Cerebellar cortex (tissue), 1 donor: ENCODE measurements around the gene EYS.
"Not testable (repeated sequence)": the region's sequence is repeated elsewhere in the genome, so short reads cannot be mapped to it uniquely, and the experiment has no call there.

Source experiments
- DNase-seq: peaks from one replicate; pipeline ENCODE4 v3.0.0-alpha.2; 2015; ENCODE audit warnings: low spot score

The EYS gene

DNA sequence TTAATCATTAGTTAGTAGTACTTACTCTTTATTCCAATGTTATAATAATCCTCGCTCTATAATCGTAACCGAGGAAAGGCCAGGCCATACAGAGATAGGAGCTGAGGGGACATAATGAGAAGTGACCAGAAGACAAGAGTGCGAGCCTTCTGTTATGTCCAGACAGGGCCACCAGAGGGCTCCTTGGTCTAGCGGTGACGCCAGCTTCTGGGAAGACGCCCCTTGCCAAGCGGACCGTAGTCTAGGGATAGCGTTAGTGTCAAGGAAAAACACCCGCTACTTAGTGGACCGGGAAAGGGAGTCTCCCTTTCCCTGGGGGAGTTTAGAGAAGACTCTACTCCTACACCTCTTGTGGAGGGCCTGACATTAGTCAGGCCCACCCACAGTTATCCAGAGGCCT is 1237.6 kb downstream of the EYS start:
- DNase-seq: not testable (repeated sequence)

DNA sequence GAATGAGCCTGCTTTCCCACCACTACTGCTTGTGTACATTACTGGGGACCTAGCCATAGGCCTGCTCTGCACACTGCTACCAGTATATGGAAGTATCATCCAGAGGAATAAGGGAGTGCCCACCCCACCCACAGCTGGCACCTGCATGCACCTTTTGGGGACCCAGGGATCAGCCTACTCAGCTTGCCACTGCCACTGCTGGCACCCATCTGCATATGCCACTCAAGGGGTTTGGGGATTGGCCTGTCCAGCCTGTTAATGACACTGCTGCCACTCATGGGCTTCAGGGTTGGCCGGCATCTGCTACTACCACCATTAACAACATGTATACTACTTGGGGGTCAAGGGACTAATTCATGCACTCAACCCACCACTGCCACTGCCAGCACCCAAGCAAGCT is 1239.4 kb downstream of the EYS start:
- no peak for DNase-seq

DNA sequence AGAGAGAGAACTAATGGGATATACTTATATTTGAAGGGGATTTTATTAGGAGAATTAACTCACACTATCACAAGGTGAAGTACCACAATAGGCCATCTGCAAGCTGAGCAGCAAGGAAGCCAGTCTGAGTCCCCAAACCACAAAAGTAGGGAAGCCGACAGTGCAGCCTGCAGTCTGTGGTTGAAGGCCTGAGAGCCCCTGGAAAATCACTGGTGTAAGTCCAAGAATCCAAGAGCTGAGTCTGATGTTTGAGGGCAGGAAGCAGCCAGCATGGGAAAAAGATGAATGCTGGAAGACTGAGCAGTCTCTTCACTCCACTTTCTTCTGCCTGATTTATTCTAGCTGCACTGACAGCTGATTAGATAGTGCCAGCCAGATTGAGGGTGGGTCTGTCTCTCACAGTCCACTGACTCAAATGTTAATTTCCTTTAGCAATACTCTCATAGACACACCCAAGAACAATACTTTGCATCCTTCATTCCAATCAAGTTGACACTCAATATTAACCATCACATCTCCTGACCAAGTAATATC is 1247.5 kb downstream of the EYS start:
- no peak for DNase-seq

DNA sequence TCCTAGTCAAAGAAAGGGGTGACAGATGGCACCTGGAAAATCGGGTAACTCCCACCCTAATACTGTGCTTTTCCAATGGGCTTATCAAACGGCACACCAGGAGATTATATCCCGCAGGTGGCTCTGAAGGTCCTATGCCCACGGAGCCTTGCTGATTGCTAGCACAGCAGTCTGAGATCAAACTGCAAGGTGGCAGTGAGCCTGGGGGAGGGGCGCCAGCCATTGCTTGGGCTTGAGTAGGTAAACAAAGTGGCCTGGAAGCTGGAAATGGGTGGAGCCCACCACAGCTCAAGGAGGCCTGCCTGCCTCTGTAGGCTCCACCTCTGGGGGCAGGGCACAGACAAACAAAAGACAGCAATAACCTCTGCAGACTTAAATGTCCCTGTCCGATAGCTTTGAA is 1258.9 kb downstream of the EYS start:
- DNase-seq: not testable (repeated sequence)

DNA sequence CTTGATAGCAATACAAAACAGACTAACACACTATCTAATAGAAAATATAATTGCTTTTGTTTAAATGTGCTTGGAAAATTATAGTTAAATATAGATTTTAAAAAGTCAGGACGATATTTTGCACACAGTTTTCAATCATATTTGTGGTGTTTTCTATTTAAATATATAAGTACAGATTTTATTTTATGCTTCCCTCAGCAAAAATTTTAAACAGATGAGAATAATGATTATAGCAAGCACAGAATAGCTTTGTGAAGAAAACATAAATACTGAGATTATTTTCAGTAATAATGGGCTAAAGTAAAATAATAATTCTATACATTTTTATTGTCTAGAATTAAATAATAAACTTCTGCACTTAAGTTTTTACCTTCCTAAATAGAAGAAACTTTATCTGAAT is 1262.0 kb downstream of the EYS start:
- no peak for DNase-seq

DNA sequence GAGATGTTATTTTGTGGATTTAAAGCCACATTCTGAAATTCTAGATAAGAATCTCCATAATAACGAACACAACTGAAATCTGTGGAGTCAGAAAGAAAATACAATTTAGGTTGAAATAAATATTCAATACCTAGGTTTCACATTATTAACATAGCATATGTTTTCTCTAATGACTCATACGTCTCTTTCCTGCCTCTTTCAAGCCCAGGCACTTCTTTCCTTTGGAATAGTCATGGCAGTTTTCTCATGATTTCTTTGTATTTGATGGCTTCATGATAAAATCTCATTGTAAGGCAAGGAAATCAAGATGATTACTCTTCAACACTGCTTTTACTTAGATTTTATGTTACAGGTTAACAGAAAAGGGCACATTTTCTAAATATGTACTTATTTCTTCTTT is 1267.8 kb downstream of the EYS start:
- DNase-seq: no peak

DNA sequence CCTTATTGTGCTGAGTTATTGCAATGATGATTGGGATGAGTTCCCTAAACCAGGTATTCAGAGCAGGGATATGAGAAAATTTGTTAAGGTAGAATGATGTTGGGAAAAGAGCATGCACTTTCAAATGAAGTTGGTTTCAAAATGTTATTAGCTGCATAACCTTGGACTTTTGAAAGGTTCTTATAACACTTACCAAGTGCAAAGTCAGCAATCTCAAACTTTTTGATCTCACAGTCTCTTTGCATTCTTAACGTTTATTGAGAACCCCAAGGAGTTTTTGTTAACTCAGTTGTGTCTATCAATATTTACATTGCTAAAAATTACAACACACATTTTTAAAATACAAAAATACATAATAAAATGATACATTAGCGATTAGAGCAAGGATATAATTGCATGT is 1269.0 kb downstream of the EYS start:
- no peak for DNase-seq

DNA sequence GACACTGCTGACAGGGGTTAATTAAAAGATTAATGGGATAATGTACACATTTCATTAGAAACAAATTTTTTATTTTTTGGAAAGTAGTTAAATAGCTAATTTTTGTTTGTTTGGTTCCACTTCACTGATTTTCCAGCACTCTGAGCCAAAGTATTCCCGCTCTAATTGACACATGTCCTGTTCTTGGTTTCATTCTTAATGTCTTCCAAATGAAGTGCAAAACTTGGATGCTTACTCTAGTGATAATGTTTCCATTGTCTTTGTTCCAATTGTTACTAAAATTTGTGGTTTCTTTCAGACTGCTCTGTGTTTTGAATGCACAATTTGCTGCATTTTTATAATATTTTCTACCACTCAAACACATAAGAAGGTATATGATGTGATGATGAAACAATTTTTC is 1277.1 kb downstream of the EYS start:
- no peak for DNase-seq

DNA sequence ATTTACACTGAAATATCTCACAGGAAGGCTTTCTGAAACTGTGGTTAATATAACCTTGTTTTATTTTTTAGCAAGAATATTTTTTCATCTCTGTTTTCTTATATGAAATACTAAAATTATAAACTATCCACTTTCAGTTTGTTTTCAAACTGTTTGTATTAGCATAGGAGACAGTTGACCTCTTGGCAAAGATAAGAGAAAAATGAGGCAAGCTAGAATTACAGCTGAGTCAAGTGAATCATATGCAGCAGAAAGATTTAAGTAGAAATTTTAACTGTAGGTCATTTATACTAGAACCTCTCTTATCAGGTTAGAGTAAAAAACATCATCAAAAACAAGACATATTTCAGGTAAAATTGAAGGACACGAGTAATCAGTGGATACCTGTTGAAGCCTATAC is 1278.8 kb downstream of the EYS start:
- no peak for DNase-seq

DNA sequence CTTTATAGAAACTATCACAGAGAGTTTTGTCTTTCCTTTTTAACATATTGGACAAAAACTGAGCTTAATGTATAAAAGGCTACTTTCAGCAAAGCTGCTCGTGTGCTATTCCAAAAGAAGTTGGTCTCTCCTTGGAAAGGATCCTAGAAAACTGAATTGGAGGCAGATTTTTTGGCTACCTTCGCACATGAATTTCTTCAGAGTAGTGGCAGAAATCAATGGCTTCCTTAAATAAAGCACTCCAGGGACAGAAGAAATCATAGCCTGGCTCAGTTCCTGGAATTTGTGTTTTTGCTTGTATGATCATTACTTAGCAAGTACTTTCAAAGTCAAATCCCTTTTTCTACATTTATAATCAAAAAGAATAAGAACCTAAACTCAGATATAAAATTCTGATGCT is 1291.1 kb downstream of the EYS start:
- DNase-seq: no peak

DNA sequence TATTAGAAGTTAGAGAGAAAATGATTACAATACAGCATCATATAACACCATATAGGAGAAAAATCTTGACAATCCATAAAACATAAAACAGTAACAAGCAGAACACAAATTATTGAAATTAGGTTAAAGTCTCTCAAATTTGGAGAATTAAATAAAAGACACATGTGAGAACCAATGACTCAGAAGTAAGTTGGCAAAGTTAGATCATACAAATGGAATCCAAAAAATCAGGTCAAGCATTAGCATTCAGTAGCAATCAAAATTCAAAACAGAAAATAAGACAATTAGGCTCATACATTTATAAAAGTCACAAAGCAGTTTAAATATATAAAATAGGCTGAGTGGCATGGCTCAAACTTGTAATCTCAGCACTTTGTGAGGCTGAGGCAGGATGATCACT is 1295.8 kb downstream of the EYS start:
- DNase-seq: no peak

DNA sequence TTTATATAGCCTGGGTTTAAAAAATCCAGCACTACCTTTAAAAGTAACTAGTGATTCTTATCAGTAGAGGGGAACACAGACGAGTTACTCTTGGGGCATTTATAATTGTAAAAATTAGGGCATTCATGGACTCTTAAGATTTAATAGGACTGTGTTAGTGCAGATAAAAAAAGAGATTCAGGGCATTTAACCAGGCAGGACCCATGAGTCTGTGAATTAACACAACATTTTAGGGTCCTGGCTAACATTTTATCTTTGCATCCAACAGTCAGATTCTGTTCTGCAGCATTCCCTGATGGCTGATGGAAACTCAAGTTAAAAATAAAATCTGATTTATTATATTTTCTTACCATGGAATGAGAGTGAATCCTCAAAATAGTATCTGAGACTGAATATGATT is 1297.1 kb downstream of the EYS start:
- no peak for DNase-seq

DNA sequence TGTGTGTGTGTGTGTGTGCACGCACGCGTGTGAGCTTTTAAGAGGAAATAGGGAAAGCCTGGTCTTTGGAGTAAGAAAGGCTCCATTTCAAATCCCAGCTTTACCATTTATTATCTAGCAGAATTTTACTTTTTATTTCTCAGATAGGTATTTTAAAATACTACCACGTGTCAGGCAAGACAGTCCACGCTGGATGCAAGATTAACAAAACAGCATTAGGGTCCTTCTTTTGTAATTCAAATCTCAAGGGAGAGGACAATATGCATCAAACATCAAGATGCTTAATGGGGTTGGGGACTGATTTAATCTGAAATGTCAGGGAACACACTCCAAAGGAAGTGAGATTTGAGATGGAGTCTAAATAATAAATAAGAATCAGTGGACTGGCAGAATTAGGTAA is 1302.6 kb downstream of the EYS start:
- DNase-seq: no peak

DNA sequence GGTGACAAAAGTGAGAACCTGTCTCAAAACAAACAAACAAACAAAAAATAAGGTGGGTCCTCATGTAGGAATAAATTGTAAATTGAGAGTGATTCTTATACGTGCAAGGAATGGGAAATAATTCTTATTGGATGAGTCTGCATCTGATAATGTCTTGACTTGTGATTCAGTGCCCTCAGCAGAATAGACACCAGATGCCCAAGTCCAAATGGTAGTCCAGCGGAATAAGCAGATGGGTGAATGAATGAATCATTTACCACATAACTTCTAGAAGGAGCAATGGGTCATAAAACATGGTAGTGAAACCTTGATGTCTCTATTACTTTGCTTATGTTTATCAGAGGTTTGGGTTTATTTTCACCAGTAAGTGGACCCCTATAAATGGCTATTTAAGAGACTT is 1323.7 kb downstream of the EYS start:
- DNase-seq: no peak

DNA sequence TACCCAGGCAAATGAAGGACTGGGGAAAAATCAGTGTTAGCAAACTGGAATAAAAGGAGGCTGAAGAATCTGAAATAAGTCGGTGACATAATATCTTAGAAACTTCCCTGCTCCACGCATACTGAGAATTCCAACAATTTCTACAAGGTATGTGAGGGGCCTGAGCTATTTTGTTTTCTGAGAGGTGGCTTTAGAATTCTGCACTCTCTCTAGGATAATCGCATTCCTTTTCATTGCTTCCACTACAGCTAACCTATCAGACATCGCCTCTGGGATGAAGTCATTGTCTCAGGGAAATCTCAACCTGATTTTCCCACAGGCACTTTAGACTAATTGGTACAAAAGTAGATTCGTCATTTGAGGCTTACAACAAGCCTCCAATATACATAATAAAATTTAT is 1330.6 kb downstream of the EYS start:
- no peak for DNase-seq

DNA sequence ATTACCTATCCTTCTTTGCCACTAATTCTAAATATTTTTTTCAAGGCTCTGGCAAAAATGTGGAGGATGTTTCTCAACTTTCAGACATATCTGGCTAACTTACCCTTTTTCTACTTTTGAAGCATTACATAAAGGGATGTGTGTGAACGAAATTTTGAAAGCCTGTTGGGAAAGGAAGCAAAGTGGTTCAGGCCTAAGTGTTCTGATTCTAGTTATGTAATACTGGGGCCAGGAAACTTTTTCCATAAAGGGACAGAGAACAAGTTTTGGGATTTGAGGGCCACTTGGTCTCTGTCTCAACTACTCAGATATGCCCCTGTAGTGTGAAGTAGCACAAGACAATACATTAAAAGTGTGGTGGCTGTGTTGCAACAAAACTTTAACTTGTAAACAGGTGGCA is 1349.6 kb downstream of the EYS start:
- DNase-seq: no peak

DNA sequence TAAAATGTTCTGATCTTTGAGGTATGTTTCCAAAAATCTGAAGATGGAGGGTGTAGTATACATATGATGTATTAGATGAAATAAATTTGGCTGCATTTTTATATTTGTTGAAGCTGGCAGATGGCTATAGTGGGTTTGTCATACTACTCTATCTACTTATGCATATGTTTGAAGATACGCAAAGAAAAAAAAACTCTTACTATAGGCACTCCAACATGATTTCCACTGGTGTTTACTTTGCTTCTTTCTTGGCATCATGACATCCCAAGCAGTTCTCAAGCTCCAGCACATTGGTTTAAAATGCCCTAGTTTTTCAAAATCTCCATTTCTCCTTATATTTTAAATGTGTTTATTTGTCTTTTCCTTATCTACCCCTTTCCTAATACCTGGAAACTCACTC is 1359.6 kb downstream of the EYS start:
- DNase-seq: no peak

DNA sequence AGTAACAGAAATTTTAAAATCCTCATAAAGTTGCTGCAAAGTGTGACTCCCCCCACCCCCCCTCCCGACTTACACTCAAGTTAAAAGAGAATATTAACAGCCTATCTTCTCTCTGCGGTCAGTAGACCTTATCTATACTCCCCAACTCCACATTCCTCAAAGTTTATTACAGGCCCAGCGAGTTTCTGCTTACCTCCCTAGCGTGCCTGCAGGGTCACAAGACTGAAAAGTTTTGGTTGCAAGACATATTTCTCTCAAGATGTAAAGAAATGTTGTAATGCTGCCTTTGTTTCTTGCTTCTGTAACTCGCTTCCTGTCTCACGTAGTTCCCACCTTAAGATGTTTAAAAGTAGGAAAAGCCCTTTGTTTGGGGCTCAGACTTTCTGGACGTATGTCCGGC is 1371.8 kb downstream of the EYS start:
- no peak for DNase-seq

DNA sequence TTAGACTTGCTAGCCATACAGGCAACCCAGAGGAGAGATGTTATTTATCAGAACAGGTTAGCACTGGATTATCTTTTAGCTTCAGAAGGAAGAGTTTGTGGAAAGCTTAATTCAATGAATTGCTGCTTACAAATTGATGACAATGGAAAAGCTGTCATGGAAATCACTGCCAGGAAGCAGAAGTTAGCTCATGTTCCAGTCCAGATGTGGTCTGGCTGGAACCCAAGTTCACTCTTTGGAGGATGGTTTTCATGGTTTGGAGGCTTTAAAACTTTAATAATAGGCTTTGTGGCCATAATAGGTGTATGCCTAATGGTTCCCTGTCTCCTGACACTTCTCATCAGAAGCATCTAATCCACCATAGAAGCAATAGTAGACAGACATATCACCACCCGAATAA is 1372.4 kb downstream of the EYS start:
- DNase-seq: no peak

DNA sequence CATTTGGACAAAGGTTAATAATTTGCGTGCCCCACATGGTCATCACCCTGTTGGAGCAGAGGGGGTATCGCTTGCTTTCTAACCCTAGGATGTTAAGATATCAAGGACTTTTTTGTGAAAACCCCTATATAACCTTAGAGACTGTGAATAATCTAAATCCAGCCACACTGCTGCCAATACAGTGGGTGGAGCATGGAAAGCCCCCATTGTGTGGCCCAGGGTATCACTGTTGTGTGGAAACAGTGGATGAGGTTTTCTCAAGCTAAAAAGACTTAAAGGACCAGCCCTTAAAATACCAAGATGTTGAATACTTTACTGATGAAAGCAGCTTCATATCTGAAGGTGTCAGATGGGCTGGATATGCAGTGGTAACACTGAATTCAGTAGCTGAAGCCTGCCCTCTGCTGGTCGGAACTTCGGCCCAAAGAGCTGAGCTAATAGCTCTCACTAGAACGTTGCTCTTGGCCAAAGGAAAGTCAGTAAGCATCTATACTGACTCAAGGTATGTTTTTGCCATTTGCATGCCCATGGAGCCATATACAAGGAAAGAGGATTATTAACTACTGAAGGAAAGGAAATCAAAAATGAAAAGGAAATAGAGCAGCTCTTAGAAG is 1376.2 kb downstream of the EYS start:
- peak; percentile 47 for DNase-seq

DNA sequence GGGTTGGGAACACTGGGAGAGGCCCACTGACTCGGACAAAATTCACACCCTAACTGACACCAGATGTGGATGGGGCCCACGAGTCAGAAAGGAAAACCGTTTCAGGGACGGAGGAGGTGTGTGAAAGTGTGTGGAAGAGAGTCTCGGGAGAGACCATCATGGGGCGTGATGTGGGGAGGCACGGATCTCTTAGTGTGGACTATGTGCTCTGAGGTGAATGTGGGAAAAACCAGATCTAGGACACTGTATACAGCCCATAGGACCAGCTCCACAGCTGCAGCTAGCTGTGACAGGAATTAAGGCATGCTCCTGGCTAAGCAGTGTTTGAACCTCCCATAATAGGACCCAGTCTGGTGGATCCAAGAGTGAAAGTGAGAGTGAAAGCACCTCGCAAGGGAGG is 1380.1 kb downstream of the EYS start:
- no peak for DNase-seq

DNA sequence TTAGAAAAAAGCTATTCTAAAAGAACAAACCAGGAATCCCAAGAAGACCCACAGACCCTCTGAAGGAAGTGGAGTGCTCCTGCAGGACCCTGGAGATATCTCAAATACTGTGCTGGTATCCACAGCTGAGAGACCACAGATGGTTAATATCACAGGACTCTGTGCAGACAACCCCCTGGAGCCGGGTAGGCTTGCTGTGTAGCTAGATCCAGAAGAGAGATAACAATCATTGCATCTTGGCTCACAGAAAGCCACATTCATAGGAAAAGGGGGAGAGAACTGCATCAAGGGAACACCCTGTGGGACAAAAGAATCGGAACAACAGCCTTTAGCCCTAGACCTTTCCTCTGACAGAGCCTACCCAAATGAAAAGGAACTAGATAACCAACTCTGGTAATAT is 1381.9 kb downstream of the EYS start:
- no peak for DNase-seq

DNA sequence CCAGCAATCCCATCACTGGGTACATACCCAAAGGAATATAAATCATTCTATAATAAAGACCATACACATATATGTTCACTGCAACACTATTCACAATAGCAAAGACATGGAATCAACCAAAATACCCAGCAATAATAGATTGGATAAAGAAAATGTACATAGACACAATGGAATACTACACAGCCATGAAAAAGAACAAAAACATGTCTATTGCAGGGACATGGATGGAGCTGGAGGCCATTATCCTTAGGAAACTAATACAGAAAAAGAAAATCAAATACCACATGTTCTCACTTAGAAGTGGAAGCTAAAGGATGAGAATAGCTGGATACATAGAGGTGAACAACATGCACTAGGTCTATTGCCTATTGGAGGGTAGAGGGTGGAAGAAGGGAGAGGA is 1396.8 kb downstream of the EYS start:
- no peak for DNase-seq
